ENCODE measurements around the gene HMGCLL1.

- no peak for TF ChIP-seq EZH2 (IDR thresholded peaks at IDR 0.05; ENCODE audit: borderline replicate concordance)
- no peak for TF ChIP-seq CTCF (IDR thresholded peaks at IDR 0.05; ENCODE audit: poor library complexity)
- TF ChIP-seq EZH2phosphoT487 (IDR thresholded peaks at IDR 0.05; ENCODE audit: low read depth, severe bottlenecking, unreplicated experiment), result no peak
Measured at GRCh38 chr6:55399351-55399750, 179.6 kb downstream of the HMGCLL1 start.
